Ovary (tissue), 9 donors: ENCODE measurements around the gene ASB16. TPM values are rescaled to one million over a fixed set of nuclear protein-coding genes. Genes with fewer than 3 reads are reported as not detected.

Experiments
- DNase-seq, 5 donors: peaks; one replicate each; pipeline ENCODE4 v3.0.0-alpha.2; 2019 to 2020
- H3K27ac ChIP-seq, 2 donors: fragments of 200-600 bp; one replicate each; pipeline versions ENCODE4 v1.5.1 to v1.8.0; 2019 to 2022
- H3K27me3 ChIP-seq: fragments of 200-600 bp; one replicate; pipeline ENCODE4 v1.8.0; 2022
- H3K36me3 ChIP-seq: fragments of 200-600 bp; sonication (generic); one replicate; pipeline ENCODE4 v1.5.1; 2019
- H3K4me1 ChIP-seq: one replicate; pipeline ENCODE4 v1.8.1; 2013; ENCODE audit warnings: mild to moderate bottlenecking, moderate library complexity; ENCODE audit not compliant: insufficient read depth
- H3K4me3 ChIP-seq: fragments of 200-600 bp; sonication (generic); one replicate; pipeline ENCODE4 v1.5.1; 2017
- H3K9me3 ChIP-seq, 2 donors: fragments of 200-600 bp in 1 of 2; sonication (generic) in 1 of 2; one replicate each; pipeline versions ENCODE4 v1.5.1 to v1.8.1; 2013 to 2019; ENCODE audit warnings: mild to moderate bottlenecking in 1 of 2, moderate library complexity in 1 of 2
- EP300 ChIP-seq: sonication (generic); formaldehyde crosslinking; IDR thresholded peaks from one replicate; pipeline ENCODE4 v1.6.1; 2017; ENCODE audit warnings: antibody characterized with exemption
- POLR2A ChIP-seq: fragments of 450-650 bp; IDR thresholded peaks from one replicate; pipeline ENCODE4 v1.6.1; 2017; ENCODE audit warnings: antibody characterized with exemption, mild to moderate bottlenecking, moderate library complexity
- WGBS, 3 donors: extraction: QIAGEN DNeasy Blood & Tissue Kit in 1 of 3; methylation state at CpG; one replicate each; pipeline versions ENCODE4 v1.1.5 to v1.1.7; 2013 to 2017; 5-methylcytosine and 5-hydroxymethylcytosine counted together
- intact Hi-C, 4 donors: fragments of 100-400 bp; cut with DNase I; formaldehyde crosslinking; loops; one replicate each; pipeline versions ENCODE4 v1.11.0 to v1.15.1; 2022 to 2023
- polyA plus RNA-seq, 2 donors: library from polyadenylated mRNA; stranded (reverse); fragments of 200-250 nt in 1 of 2; fragments of 350-450 nt in 1 of 2; fragmentation: Illumina TruSeq in 1 of 2; extraction: RNeasy Lipid Tissue Mini Kit (QIAGEN cat#74804) in 1 of 2; gene quantifications; one replicate each; pipeline ENCODE4 v1.2.3, GENCODE V29; 2013 to 2014
- total RNA-seq, 7 donors: library from RNA; depleted of rRNA in 2 of 7; stranded (reverse); fragments of >200 nt in 2 of 7; fragmentation: NEBNext Ultra II Directional in 3 of 7; extraction: Animal tissue kit (Norgen Biotek cat#: 25700) in 3 of 7; gene quantifications; one replicate each; pipeline versions ENCODE4 v1.1.0 to v1.2.4, GENCODE V29; 2016 to 2023
- TF ChIP-seq, protein P1 (sequence below), 3 donors: fragments of 450-650 bp in 2 of 3; fragments of 200-600 bp in 1 of 3; IDR thresholded peaks; one replicate each; pipeline versions ENCODE4 v1.5.1 to v1.8.0; 2016 to 2022; ENCODE audit warnings: antibody characterized with exemption in 3 of 3, mild to moderate bottlenecking in 1 of 3
- donor health status: DM: no; HTN: no; CAD: no; lungs with moderate emphysema.
- donor health status: DM: no; HTN: no; CAD: no.
- donor health status: Bipolar disorder and iron deficiency.
- donor health status: DM: yes; HTN: yes; CAD: no.
- donor health status: DM: no; HTN: no; CAD: no.
- donor health status: DM: yes; HTN: yes; CAD: no.

The ASB16 gene
- total and polyA plus RNA-seq, 9 donors: 0.10 to 1.8 (median 0.98) TPM; not detected in 1

GRCh38 chr17:44219108-44219615 is 48.7 kb downstream of the ASB16 start:
- Histone ChIP-seq H3K27me3 (no peaks in the 10 kb centered on the region), H3K27ac (peak overlapping the region; percentile 98 to 99), H3K4me3 (peak overlapping the region; percentile 94), H3K36me3 (no peaks in the 10 kb centered on the region), H3K9me3 (no peaks in the 10 kb centered on the region), H3K4me1 (peaks cover 20% of the 10 kb centered on the region)
- intact Hi-C loops: loop anchor here in 1 of 4 donors (2.0 kb wide), 1 partner anchor 106 kb away; the partner anchor contains the start of gene SLC25A39
- DNase-seq: peak; percentile 69 to 87 (median 84)
- no peak for TF ChIP-seq POLR2A
- TF ChIP-seq, protein P1, sequence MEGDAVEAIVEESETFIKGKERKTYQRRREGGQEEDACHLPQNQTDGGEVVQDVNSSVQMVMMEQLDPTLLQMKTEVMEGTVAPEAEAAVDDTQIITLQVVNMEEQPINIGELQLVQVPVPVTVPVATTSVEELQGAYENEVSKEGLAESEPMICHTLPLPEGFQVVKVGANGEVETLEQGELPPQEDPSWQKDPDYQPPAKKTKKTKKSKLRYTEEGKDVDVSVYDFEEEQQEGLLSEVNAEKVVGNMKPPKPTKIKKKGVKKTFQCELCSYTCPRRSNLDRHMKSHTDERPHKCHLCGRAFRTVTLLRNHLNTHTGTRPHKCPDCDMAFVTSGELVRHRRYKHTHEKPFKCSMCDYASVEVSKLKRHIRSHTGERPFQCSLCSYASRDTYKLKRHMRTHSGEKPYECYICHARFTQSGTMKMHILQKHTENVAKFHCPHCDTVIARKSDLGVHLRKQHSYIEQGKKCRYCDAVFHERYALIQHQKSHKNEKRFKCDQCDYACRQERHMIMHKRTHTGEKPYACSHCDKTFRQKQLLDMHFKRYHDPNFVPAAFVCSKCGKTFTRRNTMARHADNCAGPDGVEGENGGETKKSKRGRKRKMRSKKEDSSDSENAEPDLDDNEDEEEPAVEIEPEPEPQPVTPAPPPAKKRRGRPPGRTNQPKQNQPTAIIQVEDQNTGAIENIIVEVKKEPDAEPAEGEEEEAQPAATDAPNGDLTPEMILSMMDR (IDR thresholded peaks at IDR 0.05): peak in 2 of 3 donors; percentile 79 to 84
- 0 to 1% (median 0%) methylated on average over 30 to 73 of the region's 73 CpGs for WGBS, 3 donors

DNA sequence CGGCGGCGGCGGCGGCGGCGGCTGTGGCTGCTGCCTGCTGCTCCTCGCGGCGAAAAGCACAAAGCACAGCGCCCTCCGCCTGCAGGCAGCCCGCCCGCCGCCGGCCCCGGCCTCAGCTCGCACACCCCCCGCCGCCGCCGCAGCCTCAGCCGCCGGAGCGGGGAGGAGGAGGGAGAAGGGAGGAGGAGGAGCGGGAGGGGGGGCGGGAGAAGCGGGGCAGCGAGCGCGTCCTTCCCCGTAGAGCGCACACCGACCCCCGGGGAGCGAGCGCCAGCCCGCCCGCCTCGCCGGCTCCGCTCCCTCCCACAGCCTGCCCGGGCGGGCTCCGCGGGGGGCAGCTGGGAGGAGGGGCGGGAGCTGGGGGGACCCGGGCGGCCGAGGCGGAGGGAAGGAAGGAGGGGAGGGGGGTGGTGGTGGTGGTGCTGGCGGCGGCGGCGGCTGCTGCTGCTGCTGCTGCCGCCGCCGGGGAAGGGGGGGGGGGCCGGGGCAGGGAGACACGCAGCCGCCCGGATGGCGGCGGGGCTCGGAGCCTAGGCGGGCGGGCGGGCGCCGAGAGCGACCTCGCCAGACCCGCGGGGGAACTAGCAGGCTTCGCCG is 49.2 kb downstream of the ASB16 start, which contains the start of gene UBTF:
Gene UBTF, minus strand, starts transcription at position 60 of the 597 bp plus-strand sequence. CDS start 1,446 bp downstream, outside the sequence.
- peaks cover 20% of the 10 kb centered on the region for H3K4me1 ChIP-seq
- intact Hi-C loops: loop anchor here (2.0 to 5.0 kb wide), 3 partner anchors 88 to 108 kb away; partner anchors contain the start of genes SLC25A39 (in 3 of the 4) and RUNDC3A (in 1 of the 4)

GRCh38 chr17:44220213-44221083 is 49.9 kb downstream of the ASB16 start:
- TF ChIP-seq POLR2A (no peak), EP300 (no peak)
- TF ChIP-seq, protein P1 (IDR thresholded peaks at IDR 0.05): no peak
- intact Hi-C loops: loop anchor here in 3 of 4 donors (2.0 to 5.0 kb wide), 3 partner anchors 87 to 107 kb away; partner anchors contain the start of genes SLC25A39 (in 2 of the 3) and RUNDC3A (in 1 of the 3)
- 0 to 1% (median 0%) methylated on average over 83 to 108 of the region's 108 CpGs for WGBS, 3 donors
- peak overlapping the region; percentile 98 to 99 for H3K27ac ChIP-seq
- peak overlapping the region; percentile 94 for H3K4me3 ChIP-seq
- no peaks in the 10 kb centered on the region for H3K27me3 ChIP-seq
- H3K4me1 ChIP-seq: peaks cover 20% of the 10 kb centered on the region
- no peaks in the 10 kb centered on the region for H3K36me3 ChIP-seq
- H3K9me3 ChIP-seq: no peaks in the 10 kb centered on the region
- peak; percentile 48 to 74 (median 61) for DNase-seq

More for the DNA sequence above, 49.2 kb downstream of the ASB16 start, which contains the start of gene UBTF:
- TF ChIP-seq POLR2A (no peak), EP300 (no peak)
- TF ChIP-seq, protein P1 (IDR thresholded peaks at IDR 0.05): no peak
- Histone ChIP-seq H3K36me3 (no peaks in the 10 kb centered on the region), H3K27ac (peak within 1 kb of the TSS; percentile 98 to 99), H3K9me3 (no peaks in the 10 kb centered on the region), H3K27me3 (no peaks in the 10 kb centered on the region), H3K4me3 (peak within 1 kb of the TSS; percentile 94)
- WGBS, 3 donors: 0 to 1% methylated on average over 32 to 71 of the region's 76 CpGs; no CpG with 5 or more reads in 1 of the 3 donors
- peak; percentile 80 to 87 (median 82) for DNase-seq
